Skeletal muscle cell (primary cell): ENCODE data around the gene TOR1AIP2.

ENCODE experiments used
- DNase-seq: peaks from one replicate; pipeline ENCODE4 v3.0.0-alpha.2; 2010; ENCODE audit warnings: low read depth
- H3K4me3 ChIP-seq: 2 replicates; pipeline ENCODE4 v1.5.1; 2011; ENCODE audit warnings: low read depth, mild to moderate bottlenecking, control low read depth, low read length, moderate library complexity

TOR1AIP2 gene

DNA sequence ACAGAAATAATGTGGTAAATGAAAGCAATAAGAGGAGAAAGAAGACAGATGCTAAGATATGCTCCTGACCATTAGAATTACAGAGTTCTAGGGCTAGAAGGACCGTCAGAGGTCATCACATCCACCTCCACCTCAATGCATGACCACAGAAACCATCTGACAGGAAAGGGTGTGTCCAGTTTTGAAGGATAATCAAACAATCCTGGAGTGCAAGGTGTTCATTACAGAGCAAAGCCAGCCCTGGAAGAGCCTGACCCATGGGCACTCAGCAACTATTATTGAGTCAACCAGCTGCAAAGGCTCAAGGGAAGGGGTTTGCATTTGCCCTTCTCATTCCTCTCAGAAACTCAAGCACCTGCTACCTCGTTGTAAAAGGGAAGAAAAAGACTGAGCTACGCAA lies 46.4 kb downstream of the TOR1AIP2 start:
- no peak overlapping the region for H3K4me3 ChIP-seq
- DNase-seq, result no peak

DNA sequence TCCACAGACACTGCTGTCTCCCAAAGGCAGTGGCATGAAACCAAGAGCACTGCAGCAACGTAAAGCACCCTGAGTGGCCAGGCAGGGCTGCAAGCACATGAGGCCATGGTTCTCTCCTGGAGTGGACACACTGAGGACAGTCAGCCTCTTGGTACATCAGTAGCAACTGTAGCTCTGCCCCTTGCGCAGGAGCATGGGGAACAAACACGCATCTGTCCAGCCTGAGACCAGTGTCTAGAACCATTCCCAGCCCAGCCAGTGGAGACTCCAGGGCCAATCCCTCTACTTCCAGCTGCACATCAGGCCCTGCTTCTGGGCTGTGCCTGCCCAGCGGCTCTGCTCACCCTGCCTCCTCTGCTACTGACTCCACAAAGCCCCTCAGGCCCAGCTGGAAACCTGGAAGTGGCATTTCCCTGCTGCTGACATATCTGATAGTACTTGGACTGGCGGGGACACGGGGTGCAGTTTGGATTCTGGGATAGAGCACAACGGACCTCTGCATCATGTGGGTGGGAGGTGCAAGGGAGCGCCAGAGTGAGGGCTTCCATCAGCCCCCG lies 49.0 kb downstream of the TOR1AIP2 start:
- no peak for DNase-seq
- no peak overlapping the region for H3K4me3 ChIP-seq

DNA sequence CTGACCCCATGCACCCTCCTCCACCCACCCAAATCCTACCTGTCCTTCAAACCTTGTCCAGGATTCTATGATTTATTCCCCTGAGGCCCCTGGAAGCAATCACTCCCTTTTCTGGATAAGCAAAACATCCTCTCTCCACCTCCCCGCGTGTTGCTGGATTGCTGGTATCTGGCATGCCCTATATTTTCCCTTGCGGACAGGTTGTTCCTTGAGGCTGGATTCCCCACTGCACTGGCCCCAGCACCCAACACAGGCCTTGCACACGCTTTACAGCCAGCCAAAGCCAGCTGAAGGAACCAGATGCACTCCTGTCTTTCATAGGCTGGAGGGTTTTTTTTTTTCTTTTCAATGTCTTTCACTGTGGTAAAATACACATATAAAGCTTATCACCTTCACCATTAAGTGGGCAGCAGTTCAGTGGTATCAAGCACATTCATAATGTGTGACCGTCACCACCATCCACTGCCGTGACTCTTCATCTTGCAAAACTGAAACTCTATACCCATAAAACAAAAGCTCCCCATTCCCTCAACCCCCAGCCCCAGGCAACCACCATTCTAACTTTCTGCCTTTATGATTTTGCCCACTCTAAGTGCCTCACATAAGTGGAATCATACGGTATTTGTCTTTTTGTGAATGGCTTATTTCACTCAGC lies 50.9 kb downstream of the TOR1AIP2 start:
- no peak for DNase-seq
- H3K4me3 ChIP-seq, result no peak overlapping the region

DNA sequence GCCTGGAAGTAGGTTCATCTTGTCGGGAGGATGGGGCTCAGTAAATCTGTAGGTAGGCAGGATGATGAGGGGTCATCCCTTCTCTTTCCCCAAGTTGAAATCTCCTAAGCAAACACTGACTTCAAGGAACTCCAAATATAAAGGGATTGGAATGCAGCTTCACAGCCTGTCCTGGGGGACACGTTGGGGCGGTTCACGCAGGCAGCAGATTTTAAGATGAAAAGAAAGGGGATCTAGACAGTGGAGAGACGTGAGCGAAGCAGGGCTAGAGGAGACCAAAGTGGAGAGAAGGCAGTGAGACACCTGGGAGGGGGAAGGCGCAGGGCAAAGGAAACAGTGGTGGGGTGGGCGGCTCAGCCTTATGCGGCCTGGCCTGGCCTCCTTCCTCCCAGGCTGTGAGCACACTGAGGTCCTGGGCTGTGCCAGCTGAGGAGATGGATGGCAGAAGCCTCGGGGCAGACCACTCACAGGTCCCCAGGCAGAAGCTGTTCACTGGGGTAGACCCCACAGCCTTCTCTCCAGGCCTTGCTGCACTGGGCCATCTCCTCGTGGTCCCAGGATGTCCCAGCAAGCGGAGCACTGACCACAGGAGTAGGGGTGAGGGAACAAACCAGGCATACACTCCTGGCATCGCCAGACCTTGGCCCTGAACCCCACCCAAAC lies 51.7 kb downstream of the TOR1AIP2 start:
- H3K4me3 ChIP-seq, result no peak overlapping the region
- DNase-seq, result no peak

DNA sequence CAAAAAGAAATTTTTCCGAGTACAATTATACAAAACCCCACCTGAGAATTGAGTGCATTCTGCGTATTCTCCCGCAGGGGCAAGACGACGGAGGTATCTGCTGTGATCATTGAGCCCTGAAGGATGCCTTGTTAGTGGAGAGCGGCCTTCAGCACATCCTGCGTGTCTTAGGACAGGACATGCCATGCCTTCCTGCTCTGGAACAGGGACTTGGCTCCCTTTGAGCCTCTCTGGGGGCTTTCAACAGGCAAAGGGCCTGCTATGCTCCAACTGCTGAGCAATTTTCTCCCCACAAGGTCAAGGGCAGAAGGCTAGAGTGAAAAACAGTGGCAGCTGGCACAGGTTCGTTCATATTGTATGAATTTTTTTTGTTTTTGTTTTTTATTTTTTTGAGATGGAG lies 52.4 kb downstream of the TOR1AIP2 start:
- DNase-seq, result no peak
- H3K4me3 ChIP-seq, result no peak overlapping the region

GRCh38 chr1:179824265-179824664 lies 53.3 kb downstream of the TOR1AIP2 start:
- H3K4me3 ChIP-seq, result no peak overlapping the region
- no peak for DNase-seq

DNA sequence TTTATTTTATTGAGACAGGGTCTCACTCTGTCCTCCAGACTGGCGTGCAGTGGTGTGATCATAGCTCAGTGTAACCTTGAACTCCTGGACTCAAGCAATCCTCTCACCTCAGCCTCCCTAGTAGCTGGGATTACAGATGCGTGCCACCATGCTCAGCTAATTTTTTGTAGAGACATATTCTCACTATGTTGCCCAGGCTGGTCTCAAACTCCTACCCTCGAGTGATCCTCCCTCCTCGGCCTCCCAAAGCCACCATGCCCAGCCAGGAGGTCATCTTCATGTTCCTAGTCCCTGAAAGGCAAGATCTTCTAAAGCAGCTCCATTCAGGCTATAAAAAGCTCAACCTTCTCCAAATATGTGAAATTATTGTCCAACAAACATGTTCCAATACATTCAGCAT lies 53.9 kb downstream of the TOR1AIP2 start:
- H3K4me3 ChIP-seq, result no peak overlapping the region
- no peak for DNase-seq

GRCh38 chr1:179822065-179822464 lies 55.5 kb downstream of the TOR1AIP2 start:
- H3K4me3 ChIP-seq, result no peak overlapping the region
- no peak for DNase-seq

GRCh38 chr1:179821524-179821923 lies 56.1 kb downstream of the TOR1AIP2 start:
- H3K4me3 ChIP-seq, result no peak overlapping the region

DNA sequence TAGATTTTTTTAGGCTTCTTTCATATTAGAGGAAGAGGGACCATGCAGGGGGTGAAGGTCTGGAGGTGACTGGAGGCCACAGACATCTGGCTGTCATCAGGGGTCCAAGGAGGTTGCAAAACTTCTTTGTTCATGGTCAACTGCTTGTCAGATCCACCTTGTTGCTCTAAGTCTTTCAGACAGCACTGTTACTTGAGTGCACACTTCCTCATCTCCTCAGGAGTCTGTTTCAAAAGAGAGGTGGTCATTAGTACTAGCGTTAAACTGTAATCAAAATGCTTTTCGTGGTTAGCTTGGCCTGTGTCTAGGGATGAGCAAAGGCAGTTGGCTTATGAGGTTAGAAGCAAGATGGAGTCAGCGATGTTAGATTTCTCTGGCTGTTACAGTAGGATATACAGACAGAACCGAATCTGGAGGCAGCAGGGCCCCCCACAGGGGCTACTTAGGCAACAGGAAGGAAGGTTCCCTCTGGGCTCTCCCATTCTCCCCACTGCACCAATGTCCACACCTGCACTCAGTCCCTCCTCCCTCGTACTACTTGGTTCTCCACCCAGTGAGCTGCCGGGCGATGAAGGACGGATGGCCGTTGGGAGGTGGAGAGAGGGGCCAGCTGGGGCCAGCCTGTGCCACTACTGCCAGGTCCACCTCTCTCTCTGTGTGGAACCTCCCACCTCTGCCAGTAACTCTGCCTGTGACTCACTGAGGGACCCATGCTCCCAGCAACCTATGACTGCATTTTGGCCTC lies 57.2 kb downstream of the TOR1AIP2 start:
- no peak overlapping the region for H3K4me3 ChIP-seq
- DNase-seq, result no peak

More at GRCh38 chr1:179821524-179821923, 56.1 kb downstream of the TOR1AIP2 start:
- DNase-seq, result no peak

DNA sequence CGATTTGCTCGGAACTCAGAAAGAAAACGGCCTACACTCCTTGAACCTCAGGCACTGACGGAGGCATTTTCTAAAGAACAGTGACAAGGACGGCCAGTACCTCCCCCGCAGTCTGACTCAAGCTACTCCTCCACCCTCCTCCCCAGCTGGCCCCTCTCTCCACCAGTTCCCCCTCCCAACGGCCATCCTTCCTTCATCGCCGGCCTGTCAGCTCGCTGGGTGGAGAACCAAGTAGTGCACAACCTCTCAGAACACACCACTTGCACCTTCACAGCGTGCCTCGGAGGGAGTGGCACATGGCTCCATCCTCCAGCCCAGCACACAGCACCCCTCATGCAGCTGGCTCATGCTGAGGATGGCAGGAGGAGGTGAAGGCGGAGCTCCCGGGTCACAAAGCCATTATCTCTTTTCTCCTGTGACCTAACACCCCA lies 58.8 kb downstream of the TOR1AIP2 start:
- no peak for DNase-seq

GRCh38 chr1:179818260-179818659 lies 59.3 kb downstream of the TOR1AIP2 start:
- DNase-seq, result no peak
- no peak overlapping the region for H3K4me3 ChIP-seq

More for the DNA sequence above, 58.8 kb downstream of the TOR1AIP2 start:
- H3K4me3 ChIP-seq, result no peak overlapping the region

GRCh38 chr1:179817789-179818188 lies 59.8 kb downstream of the TOR1AIP2 start:
- H3K4me3 ChIP-seq, result no peak overlapping the region
- peak; percentile 53 for DNase-seq

- H3K4me3 ChIP-seq, result no peak overlapping the region
- DNase-seq, result no peak
Observed at GRCh38 chr1:179817056-179817455, 60.5 kb downstream of the TOR1AIP2 start.

DNA sequence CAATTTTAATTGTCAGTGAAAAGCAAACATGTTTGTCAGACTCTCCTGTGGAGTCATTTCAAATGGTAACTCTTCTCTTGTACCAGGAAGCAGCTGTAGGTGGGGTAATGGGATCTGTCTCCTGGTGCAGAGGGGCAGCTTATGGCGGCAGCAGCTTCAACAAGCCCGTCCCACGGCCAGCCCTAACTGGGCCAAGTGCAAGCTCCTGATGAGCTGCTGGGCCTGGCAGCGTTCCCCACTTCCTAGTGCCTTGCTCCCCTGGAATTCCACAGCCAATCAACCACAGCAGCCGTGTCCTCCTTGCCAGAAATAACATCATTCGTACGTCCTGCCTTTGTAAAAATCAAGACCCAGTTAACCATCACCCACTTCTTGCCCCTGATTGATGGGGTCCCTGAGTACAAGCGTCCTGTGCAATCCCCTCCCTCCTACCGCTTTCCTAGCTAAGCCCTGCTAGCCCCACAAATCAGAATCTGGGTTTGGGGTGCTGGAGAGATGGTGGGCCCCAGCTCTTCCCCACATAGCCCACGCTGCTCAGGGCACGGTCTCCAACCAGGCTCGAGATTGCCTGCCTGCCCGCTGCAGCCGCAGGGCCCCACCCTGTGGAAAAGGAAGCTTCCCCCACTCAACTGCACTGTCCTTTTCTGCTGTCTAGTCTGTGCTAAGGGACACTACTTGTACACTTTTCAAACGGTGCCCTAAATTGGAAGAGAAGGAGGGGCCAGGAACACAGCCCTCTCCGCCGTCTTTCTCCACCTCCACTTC lies 61.2 kb downstream of the TOR1AIP2 start:
- H3K4me3 ChIP-seq, result no peak overlapping the region
- DNase-seq, result peak; percentile 27

GRCh38 chr1:179815641-179816040 lies 62.0 kb downstream of the TOR1AIP2 start:
- no peak for DNase-seq
- peak overlapping the region; percentile 54 for H3K4me3 ChIP-seq

DNA sequence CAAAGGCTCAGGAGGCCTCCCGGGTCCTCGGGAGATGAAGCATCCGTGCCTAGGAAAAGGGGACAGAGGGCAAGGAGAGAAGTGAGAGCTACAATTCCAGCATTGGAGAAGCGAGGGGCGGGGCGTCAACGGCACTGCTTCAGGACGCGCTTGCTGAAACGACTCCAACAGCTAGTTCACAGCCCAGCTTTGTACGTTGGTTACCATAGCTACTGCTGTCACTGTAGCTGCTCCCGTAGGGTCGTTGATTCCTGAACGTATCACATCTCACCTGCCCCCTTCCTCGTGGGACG lies 63.1 kb downstream of the TOR1AIP2 start:
- H3K4me3 ChIP-seq, result peak overlapping the region; percentile 54
- DNase-seq, result no peak

GRCh38 chr1:179813626-179814545 lies 63.7 kb downstream of the TOR1AIP2 start:
- peak overlapping the region; percentile 54 for H3K4me3 ChIP-seq
- no peak for DNase-seq
